GM19240 (cell line): ENCODE results near the gene LMF1.

Experiments
- DNase-seq: peaks from one replicate; pipeline ENCODE4 v3.0.0; 2011; ENCODE audit warnings: low spot score; ENCODE audit not compliant: insufficient read length

Gene LMF1

DNA sequence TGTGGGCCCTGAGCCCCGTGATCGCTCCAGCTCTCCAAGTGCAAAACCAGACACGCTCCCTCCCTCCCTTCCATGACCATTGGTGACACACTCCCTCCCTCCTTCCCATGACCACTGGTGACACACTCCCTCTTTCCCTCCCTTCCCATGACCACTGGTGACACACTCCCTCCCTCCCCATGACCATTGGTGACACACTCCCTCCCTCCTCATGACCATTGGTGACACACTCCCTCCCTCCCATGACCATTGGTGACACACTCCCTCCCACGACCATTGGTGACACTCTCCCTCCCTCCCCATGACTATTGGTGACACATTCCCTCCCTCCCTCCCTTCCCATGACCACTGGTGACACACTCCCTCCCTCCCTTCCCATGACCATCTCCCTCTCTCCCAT is 56.3 kb downstream of the LMF1 start:
- DNase-seq = no peak

DNA sequence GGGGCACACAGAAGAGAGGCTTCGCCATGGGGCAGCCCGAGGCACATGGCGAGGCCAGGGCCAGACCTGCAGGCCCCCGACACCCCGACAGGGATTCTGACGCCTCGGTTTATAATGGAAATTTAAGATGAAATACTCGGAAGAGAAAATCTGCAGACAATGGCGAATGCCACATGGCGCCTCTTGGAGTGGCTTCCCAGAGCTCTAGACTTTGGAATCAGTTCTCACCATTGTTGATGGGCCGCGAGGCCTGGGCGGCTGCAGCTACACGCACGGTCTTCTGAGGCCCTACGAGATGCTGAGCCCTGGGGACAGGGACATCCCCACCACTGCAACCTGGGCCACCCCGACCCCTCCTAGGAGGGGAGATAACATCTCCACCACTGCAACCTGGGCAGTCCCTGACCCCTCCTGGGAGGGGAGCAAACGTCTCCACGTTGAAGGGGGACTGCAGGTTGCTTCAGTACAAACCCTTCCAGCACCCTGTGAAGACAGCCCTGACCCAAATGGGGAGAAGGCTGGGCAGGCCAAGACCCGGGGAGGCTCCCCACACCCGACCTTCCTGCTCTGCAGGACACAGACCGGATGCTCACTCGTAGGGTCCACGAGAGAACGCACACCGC is 56.9 kb downstream of the LMF1 start:
- no peak for DNase-seq

- DNase-seq = no peak
Observed at GRCh38 chr16:912684-913613, 57.8 kb downstream of the LMF1 start.

DNA sequence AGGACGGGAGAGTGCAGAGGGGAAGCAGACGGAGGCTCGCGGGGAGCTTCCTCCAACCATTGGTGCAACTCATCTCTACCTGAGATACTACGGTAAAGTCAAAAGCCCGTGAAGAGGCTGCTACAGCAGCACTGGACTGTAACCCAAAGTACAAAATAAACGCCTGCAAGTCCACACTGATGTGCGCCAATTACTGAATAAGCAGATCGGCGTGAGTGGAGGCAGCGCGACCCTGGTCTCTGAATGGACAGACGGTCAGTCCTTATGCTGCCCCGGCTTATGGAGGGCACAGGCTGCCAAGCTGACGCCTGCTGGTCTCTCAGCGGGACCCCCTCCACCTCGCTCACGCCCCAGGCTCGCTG is 58.5 kb downstream of the LMF1 start:
- no peak for DNase-seq

DNA sequence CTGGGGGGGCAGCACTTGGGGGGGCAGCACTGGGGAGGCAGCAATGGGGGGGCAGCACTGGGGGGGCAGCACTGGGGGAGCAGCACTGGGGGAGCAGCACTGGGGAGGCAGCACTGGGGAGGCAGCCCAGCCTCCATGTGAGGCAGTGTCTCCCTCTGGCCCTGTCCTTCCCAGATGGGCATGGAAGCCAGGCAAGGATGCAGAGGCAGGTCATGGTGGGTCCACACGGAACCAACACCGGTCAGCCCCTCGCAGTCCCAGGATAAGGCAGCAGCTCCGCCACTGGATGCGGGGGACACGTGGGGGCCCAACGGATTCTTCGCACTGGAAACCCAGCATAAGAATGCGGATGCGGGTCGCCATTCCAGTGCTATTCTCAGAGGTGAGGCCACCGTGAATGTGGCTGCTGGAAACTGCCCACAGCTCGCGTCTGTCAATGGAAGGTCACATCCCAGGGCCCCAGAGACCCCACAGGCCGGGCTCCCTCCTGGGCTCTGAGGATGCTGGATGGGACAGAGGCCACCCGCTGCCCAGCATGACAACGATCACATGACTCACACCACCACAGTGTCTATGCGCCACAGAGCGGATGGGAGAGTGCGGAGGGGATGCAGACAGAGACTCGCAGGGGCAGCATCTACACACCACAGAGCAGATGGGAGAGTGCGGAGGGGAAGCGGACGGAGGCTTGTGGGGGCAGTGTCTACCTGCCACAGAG is 59.0 kb downstream of the LMF1 start:
- DNase-seq = no peak

DNA sequence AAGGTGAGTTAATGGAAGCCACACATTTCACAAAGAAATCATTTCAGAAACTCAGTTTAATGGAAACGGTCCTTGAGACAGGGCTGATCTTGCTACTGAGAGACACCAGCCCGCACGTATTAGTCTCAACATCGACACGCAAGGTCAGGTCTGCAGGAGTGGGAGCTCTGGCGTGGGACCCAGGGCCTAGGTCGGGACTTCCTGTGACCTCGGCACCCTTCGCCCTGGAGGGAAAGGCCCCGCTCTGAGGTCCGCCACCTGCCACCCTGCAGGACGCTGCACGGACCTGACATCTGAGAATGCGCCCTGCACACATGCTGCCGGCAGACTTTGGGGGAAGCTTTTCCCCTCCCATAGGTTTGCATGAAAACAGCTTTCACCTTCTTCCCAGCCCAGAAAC is 59.7 kb downstream of the LMF1 start:
- no peak for DNase-seq

GRCh38 chr16:910181-910580 is 60.6 kb downstream of the LMF1 start:
- no peak for DNase-seq

DNA sequence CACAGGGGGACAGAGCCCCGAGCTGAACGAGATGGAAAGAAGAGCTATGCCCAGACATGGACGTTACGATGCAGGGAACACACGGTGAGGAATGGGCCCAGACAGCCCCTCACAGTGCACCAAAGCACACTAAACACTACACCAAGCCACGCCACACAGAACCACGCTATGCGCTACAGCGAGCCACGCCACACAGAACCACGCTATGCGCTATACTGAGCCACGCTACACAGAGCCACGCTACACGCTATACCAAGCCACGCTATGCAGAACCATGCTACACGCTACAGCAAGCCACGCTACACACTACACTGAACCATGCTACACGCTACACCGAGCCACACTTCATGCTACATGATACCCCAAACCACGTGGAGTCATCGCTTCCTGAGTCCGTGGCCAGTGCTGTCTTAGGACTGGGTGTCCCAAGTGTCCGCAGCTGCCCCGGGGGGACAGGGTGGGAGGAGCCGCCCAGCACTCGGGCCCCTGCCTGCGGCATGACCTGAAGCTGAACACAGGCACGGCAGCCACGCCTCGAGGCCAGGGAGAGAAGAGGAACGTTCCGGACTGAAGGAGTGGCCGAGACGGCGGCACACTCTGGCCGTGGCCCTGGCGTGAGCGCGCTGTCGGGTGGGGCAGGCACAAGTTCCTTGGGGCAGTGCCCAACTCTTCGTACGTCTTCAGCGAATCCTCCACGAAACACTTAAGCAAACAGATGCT is 61.3 kb downstream of the LMF1 start:
- DNase-seq = no peak

DNA sequence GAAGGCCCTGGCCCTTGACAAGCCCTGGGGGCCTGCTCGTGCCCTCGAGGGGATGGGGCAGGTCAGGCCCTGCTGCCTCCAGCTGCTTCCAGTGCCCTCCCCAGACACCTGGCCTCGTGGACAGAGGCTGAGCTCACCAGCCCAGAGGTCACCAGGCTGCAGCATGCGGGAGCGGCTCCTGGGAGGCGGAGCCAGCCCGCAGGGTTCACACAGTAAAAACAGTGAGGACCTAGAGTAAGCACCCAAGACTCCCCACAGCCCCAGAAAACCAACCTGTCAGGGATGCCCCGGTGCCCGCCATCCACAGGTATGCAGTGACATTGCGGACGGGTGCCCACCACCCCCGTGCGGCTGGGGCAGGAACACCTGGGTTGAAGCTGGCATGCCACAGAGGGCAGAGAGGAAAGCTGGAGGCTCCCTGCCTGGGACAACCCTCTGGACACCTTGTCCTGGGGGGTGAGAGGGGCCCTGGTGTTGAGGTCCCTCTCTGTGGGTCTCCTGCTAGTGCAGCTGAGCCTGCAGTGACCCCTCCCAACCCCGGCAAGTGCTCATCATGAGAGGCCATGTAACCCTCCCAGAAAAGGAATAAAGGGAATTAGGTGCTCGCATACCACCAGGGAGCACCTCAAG is 62.1 kb downstream of the LMF1 start:
- DNase-seq = no peak

DNA sequence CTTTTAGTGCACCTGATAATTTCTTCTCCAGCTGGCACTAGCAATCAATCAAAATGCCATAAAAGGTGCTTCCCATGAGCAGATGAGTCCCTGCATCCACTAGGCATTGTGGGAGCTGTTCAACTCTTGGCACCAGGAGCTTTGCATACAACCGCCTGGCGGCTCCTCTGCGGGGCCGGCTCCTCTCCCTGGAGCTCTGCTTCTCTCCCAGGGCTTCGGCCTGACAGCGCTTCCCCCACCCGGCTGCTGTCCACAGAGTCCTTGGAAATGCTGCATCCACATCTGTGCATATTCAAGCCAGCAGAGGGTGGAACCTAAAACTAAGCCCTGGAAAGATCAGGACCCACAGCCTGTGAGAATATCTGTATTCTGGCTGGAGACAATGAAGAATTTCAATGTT is 62.9 kb downstream of the LMF1 start:
- DNase-seq = no peak

DNA sequence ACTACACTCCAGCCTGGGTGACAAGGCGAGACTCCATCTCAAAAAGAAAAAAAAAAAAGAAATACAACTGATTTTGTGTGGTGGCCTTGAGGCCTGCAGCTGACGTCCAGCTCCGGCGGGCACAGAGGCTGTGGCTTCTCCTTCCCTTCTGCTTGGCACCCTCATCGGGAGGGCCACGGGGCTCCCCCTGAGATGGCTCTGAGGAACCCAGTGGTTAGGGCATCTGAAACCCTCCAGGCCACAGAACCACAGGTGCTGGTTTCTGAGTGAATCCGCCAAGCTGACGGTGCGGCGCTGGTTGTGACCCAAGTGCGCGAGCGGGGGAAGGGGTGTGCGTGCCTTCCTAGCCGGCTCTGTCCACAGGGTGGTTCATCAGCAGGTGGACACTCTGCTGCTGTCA is 63.4 kb downstream of the LMF1 start:
- no peak for DNase-seq

GRCh38 chr16:906296-906695 is 64.5 kb downstream of the LMF1 start:
- no peak for DNase-seq

DNA sequence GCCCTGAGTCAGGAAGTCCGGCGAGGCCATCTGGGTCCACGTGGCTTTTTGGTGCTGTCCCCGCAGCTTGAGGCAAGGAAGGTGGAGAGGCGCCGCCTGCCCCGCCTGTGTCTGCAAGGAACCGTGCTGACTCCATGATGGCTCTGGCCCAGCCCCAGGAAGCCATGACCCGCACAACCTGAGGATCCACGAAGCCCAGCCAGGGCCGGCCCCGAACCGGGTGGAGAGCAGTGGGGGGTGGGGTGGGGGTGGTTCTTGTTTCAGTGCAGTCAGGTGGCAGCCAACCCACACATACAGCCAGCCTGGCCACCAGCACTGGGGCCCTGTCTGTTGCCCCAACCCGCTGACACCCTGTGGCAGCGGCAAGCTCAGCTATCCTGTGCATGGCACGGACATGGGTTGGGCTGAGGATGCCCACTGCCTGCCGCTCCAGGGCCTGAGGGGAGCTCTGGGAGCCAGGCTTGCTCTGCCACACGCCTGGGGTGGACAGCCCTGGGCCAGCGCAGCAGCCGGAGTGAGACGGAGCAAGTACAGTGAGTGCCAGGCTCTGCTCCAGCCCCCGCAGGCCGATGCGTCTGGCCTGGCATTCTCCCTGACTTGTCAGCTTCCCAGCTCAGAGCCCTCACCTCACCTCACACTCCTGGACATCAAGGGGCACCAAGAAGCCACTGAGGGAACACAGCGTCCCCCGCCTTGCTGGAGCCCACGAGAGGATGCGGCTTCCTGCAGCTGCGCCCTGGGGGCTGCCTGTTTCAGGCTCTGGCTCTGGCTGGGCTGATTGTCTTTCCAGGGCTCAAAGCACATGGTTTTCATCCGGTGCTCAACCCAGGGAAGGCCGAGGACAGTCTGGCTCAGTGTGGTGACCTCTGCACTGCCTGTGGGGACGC is 68.8 kb downstream of the LMF1 start:
- DNase-seq = no peak

- DNase-seq = no peak
Observed at GRCh38 chr16:901149-901548, 69.6 kb downstream of the LMF1 start.

DNA sequence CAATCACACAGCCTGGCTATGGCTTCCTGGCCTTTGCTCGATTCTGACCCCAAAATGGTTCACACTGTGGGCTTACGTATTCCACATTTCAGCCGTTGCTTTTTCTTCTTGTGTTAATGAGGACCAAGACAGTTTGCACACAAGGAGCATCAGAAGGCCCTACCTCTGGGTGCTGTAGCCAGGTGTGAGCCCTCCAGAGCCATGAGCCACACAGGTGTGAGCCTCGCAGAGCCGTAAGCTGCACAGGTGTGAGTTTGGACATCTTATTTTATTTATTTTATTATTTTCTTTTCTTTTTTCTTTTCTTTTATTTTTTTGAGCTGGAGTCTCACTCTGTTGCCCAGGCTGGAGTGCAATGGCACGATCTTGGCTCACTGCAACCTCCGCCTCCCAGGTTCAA is 70.6 kb downstream of the LMF1 start:
- no peak for DNase-seq

DNA sequence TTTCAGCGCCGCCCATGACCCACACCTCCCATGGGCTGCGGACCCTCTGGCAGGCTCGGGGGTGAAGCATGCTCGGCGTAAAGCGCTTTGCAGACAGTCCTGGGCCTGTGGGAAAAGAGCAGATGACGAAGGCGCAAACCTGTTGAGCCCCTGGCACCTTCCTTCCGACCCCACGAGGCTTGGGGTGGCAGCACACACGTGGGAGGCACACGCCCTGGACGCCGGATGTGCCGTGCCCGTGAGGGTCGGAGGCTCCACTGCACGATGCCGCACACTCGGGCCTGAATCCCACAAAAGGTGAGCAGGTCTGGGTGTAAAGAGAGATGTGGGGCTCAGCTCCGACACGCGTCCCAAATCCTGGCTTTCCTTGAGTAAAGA is 71.1 kb downstream of the LMF1 start:
- DNase-seq = no peak

- DNase-seq = no peak
Observed at GRCh38 chr16:898761-899682, 71.8 kb downstream of the LMF1 start.

DNA sequence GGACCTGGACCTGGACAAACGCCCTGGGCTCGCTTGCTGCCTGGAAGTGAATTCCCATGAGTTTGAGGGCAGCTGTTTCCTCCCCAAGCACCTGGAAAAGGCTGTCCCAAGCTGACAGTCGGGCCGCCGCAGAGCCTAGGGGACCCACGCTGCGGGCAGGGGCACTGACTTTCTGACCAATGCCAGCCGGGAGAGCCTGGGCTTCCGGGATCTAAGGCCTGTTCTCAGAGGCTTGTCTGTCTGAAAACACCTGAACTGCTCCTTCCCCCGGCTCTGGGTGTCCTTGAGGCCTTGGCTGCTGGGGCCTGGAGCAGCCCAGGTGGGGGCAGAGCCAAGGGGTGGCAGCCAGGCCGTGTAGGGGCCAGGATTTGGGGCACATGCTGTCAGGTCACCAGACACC is 72.6 kb downstream of the LMF1 start:
- no peak for DNase-seq

- DNase-seq = no peak
Observed at GRCh38 chr16:897701-898100, 73.1 kb downstream of the LMF1 start.
